HG03460 (cell line): Measurements from ENCODE around the gene CACNA2D4.
"Not testable (repeated sequence)": the region's sequence is repeated elsewhere in the genome, so short reads cannot be mapped to it uniquely, and the experiment has no call there.

ENCODE experiments used
- ATAC-seq: cut with Tn5 transposase; IDR thresholded peaks from one replicate; pipeline ENCODE4 v1.9.1; 2021; ENCODE audit not compliant: unreplicated experiment

Gene CACNA2D4

GRCh38 chr12:1833596-1834028, 84.8 kb downstream of the CACNA2D4 start:
- no peak for ATAC-seq

GRCh38 chr12:1832801-1833595, 85.5 kb downstream of the CACNA2D4 start:
- ATAC-seq, result no peak

GRCh38 chr12:1830981-1831963, 87.2 kb downstream of the CACNA2D4 start:
- ATAC-seq, result no peak

GRCh38 chr12:1830401-1830845, 88.0 kb downstream of the CACNA2D4 start:
- ATAC-seq, result no peak

GRCh38 chr12:1829306-1829900, 89.0 kb downstream of the CACNA2D4 start:
- ATAC-seq, result no peak

- no peak for ATAC-seq
Measured at GRCh38 chr12:1828856-1829255, 89.6 kb downstream of the CACNA2D4 start.

GRCh38 chr12:1827826-1828805, 90.3 kb downstream of the CACNA2D4 start:
- no peak for ATAC-seq

GRCh38 chr12:1826867-1827705, 91.4 kb downstream of the CACNA2D4 start:
- no peak for ATAC-seq

- ATAC-seq, result no peak
Measured at GRCh38 chr12:1826401-1826800, 92.1 kb downstream of the CACNA2D4 start.

- no peak for ATAC-seq
Measured at GRCh38 chr12:1825382-1826102, 92.9 kb downstream of the CACNA2D4 start.

- ATAC-seq, result no peak
Measured at GRCh38 chr12:1823237-1823636, 95.2 kb downstream of the CACNA2D4 start.

- no peak for ATAC-seq
Measured at GRCh38 chr12:1822699-1823098, 95.8 kb downstream of the CACNA2D4 start.

GRCh38 chr12:1821805-1822204, 96.6 kb downstream of the CACNA2D4 start:
- no peak for ATAC-seq

GRCh38 chr12:1820896-1821291, 97.6 kb downstream of the CACNA2D4 start:
- ATAC-seq, result no peak

GRCh38 chr12:1820191-1820895, 98.1 kb downstream of the CACNA2D4 start, which contains the start of gene LRTM2:
Gene LRTM2 (plus strand): TSS chr12:1820565. CDS start chr12:1828149, 7,584 bp downstream.
- no peak for ATAC-seq

- ATAC-seq, result no peak
Measured at GRCh38 chr12:1819571-1819970, 98.9 kb downstream of the CACNA2D4 start.

- no peak for ATAC-seq
Measured at GRCh38 chr12:1819050-1819449, 99.4 kb downstream of the CACNA2D4 start.

- ATAC-seq, result not testable (repeated sequence)
Measured at GRCh38 chr12:1817928-1818327, 100.5 kb downstream of the CACNA2D4 start.
